Measurements from ENCODE around the gene NTSR1.

NTSR1 gene

DNA sequence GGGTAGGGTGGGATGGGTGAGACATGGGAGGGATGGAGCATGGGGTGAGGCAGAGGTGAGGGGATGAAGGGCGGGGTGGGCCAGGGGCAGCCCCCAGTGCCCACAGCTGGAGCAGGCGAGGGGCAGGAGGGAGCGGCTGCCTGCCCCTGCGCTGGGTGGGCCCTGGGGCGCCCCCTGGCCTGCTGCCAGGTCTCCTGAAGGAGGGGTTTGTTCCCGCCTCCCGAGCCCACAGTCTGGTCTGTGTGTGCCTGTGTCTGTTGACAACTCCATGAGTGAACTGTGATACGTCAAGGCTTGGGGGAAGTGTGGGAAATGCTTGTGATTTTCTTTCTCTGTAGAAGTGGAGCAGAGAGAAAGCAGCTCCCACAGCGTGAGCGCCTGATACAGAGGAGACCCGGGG, 76.8 kb downstream of the NTSR1 start:
- DNase-seq, result no peak
- intact Hi-C loops (cut with DNase I), result loop anchor here (10.0 kb wide), 1 partner anchor 281 kb away; no protein-coding TSS in a partner anchor

DNA sequence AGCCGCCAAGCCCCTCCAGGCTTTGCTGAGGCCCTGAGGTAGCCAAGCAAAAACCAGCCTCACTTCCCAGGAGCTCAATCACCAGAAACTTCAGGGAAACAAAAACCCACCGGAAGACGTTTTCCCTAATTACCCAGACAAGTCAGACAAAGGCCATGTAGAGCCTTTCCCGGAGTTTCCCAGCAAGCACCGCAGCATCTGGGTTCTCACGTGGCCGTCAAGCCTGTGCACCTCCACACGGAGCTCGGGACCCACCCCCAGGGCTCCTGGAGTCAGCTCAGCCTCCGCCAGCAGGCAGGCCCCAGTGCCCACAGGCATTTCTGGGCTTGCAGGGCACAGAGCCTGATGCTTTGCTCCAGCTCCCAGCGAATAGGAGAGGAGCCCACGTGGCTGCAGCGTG, 77.5 kb downstream of the NTSR1 start:
- DNase-seq, result peak in 5 of 42 donors; percentile 35 to 53 (median 42)
- intact Hi-C loops (cut with DNase I), result loop anchor here (10.0 kb wide), 1 partner anchor 281 kb away; no protein-coding TSS in a partner anchor

DNA sequence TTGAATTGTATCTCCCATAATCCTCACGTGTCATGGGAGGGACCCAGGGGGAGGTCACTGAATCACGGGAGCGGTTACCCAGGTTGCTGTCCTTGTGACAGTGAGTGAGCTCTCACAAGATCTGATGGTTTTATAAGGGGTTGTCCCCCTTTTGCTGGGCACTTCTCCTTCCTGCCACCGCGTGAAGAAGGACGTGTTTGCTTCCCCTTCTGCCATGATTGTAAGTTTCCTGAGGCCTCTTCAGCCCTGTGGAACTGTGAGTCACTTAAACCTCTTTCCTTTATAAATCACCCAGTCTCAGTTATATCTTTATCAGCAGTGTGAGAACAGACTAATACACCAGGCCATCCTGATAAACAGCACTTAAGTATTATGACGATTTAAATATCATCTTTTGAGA, 78.7 kb downstream of the NTSR1 start:
- DNase-seq, result no peak
- intact Hi-C loops (cut with DNase I), result loop anchor here (10.0 kb wide), 1 partner anchor 283 kb away; no protein-coding TSS in a partner anchor

DNA sequence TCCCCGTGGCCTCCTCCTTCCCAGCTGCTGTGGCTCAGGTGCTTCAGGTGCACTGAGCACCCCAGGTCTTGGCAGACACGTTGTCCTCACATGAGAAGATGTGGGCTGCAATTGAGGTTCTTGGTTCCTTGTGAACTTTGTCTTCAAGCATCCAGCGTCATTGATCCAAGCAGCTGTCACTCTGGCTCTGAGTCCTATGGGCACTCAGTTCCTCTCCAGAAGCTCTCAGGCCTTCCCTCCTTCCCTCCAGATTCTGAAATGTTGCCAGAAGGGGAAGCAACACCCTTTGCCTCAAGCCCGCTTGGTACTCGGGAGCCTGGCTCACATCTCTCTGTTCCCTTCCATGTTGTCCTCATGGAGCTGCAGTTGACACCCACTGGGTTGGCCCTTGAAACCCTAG, 79.2 kb downstream of the NTSR1 start:
- no peak for DNase-seq
- intact Hi-C loops (cut with DNase I), result loop anchor here (10.0 kb wide), 1 partner anchor 283 kb away; no protein-coding TSS in a partner anchor

DNA sequence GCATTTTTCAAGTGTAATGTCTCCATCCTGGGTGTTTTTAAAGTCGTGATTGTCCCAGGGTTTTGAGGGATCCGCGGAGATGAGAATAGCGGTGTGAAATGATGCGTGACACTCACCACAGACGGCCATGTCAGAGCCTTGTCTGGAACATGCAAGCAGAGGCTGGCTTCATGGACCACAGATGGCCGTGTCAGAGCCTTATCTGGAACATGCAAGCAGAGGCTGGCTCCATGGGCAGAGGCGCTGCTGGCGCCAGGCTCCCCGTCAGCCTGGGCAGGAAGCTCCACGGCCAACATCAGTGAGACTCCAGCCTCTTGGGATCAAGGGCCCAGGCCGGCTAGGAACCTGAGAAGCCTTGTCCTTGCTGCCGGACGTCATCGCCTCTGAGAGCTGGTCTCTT, 80.0 kb downstream of the NTSR1 start:
- DNase-seq, result peak in 1 of 42 donors; percentile 38
- intact Hi-C loops (cut with DNase I), result loop anchor here (10.0 kb wide), 1 partner anchor 284 kb away; no protein-coding TSS in a partner anchor

DNA sequence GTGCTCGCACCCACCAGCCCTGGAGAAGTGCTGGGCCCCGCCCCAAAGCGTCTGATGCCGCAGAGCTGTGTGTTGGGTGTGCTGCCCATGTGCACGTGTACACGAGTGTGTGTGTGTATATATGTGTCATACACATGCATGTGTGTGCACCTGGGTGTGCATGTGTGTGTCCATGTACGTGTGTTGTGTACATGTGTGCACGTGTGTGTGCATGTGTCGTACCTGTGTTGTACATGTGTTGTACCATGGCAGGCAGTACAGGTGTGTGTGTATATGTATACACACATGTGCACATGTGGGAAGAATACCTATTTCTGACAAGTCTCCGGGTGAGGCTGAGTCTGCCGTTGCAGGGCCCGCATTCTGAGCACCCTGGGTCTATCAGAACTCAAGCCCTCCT, 81.4 kb downstream of the NTSR1 start:
- no peak for DNase-seq
- intact Hi-C loops (cut with DNase I), result loop anchor here (5.0 kb wide), 1 partner anchor 123 kb away; no protein-coding TSS in a partner anchor

DNA sequence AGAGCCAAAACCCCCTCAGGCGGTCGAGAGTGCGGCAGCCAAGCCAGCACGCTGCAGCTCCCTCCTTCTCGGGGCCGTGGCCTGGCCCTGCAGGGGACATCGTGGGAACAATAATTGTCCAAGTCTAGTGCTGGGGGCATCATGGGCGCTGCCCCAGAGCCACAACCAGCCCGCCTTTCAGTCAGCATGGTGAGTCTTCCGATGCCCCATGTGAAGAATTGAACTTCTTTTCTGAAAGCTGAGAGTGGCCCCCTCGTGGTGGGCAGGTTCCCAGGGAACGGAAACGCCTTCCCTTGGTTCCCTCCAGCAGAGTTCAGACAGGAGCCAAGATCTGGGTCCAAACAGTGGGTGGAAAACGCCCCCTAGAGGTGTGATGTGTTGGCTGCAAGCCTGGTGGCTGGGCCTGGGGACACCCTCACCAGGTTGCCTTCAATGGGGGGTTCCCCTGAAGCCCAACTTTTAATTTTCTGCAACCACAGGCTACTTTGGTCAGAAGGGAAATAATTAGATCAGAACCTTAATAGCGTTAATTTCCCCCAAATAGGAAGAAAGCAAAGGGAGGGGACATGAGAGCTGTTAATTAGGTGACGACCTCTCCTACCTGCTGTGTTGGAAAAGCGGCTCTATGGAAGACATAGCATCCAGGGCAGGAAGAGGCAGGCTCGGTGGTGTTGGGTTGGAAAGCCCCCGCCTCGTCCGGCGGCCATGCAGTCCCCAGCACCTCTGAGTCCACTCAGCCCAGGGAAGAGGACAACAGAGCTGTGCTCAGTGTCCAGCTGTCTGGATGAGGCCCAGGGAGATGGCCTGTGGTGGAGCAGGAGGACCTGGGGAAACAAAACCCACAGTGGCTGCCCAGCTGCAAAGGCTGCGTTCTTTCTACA, 82.9 kb downstream of the NTSR1 start:
- peak; percentile 85 to 97 (median 92) for DNase-seq
- intact Hi-C loops (cut with DNase I), result loop anchor here (5.0 kb wide), 1 partner anchor 124 kb away; no protein-coding TSS in a partner anchor

DNA sequence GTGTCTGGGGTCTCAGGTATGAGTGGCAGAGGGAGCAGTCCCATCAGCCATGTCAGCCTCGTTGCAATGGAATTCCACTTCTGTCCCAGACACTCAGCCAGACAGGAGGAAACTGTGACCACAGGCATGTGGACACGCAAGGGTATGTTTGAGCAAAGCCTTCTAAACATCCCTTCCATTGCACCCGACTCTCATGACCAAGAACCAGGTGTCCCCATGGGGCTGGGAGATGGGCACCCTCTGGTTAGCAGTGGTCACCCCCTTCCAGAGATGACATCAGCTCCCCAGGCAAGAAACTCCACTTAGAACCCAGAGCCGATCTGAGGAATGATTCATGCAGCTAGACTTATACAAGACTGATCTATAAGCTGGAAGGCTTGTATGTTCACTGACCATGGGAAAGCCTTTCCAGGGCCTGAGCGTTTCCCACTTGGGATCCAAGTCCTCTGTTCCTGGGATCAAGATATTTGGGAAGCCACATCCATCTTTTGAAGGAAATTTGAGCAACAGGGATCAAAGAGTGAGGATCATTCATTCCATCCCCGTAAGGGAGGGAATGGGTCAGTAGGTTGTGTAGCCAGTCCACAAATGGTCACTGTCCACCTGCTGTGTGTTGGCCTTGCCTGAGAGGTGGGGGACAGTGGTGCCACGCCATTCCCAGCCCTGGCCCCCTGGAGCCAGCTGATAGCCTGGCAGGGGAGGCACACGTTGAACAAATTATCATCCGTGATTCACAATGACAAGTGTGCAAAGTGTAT, 83.7 kb downstream of the NTSR1 start:
- no peak for DNase-seq
- intact Hi-C loops (cut with DNase I), result loop anchor here (5.0 kb wide), 1 partner anchor 125 kb away; no protein-coding TSS in a partner anchor

DNA sequence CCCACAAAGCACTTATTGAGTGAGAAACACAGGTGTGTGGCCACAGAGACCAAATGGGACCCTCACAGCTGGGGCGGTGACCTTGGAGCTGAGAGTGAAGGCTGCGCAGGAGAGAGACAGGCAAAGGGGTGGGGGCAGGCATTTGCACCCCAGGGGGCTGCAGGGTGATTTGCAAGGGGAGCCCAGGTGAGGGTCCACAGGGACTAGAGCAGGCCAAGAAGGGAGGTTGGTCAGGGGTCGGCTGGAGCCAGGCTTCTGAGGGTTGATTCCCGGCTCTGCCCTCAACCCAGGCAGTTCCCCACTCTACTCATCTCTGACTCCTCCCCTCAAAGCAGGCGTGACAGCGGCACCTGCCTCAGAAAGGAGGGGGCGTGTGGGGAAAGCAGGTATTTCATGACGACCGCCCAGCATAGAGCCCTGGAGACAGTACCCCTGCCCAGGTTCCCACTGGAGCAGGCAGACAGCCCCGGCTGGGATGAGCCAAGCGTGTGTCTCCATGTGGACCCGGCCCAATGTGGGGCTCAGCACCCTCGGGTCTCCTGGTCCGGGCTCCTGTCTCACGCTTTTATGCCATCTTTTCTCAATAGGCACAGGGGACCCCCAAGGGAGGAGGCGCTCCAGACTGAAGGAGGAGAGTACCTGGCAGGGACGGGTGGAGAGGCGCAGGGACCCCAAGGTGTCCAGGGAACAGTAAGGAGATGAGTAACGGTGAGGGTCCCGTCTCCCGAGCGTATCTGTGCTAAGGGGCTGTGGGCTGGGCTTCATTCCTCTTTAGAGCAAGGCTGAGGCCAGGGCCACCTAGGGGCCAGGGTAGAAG, 84.5 kb downstream of the NTSR1 start:
- peak in 6 of 42 donors; percentile 19 to 57 (median 40) for DNase-seq
- intact Hi-C loops (cut with DNase I), result loop anchor here (5.0 kb wide), 1 partner anchor 126 kb away; no protein-coding TSS in a partner anchor

DNA sequence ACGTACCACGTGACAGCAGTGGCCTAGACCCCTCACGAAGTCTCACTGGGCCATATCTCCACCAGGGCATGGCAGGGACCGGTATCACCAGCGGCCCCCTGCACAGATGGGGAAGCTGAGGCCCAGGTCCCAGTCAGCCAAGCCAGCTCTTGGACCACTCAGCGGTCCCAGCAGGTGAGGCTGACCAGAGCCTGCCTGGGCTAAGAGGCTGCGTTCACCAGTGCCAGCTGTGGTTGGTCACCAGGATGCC, 85.0 kb downstream of the NTSR1 start:
- DNase-seq, result no peak
- intact Hi-C loops (cut with DNase I), result loop anchor here (5.0 kb wide), 1 partner anchor 126 kb away; no protein-coding TSS in a partner anchor

DNA sequence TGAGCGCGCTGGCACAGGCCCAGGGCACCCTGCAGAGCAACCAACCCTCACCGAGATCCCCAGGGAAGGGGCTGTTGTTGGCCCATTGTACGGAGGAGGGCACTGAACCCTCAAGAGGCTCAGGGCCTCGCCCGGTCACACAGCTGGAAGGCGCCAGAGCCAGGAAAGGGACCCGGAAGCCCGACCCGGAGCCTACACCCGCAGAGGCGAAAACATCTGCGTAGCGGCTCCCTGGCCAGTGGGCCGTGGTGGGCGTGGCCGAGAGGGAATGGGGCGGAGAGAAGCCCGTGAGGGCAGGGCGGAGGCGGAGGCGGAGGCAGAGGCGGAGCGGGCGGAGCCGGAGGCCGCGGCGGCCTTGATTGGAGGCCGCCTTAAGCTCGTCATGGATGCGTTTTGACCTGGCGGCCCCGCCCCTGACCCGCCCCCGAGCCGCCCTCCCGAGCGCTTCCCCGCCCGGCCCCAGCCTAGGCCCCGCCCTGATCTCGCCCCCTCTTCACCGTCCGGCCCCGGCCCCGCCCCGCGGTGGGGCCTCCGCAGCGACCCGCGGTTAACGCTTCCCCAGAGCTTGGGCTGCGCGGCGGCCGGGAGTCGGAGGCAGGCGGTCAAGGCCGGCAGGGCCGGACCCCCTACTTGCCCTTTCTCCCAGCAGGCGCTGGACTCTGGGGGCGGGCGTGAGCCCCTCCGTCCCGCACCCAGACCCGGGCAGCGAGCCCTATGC, 85.5 kb downstream of the NTSR1 start:
- peak; percentile 89 to 99 (median 97) for DNase-seq
- intact Hi-C loops (cut with DNase I), result loop anchor here (5.0 kb wide), 1 partner anchor 127 kb away; no protein-coding TSS in a partner anchor

DNA sequence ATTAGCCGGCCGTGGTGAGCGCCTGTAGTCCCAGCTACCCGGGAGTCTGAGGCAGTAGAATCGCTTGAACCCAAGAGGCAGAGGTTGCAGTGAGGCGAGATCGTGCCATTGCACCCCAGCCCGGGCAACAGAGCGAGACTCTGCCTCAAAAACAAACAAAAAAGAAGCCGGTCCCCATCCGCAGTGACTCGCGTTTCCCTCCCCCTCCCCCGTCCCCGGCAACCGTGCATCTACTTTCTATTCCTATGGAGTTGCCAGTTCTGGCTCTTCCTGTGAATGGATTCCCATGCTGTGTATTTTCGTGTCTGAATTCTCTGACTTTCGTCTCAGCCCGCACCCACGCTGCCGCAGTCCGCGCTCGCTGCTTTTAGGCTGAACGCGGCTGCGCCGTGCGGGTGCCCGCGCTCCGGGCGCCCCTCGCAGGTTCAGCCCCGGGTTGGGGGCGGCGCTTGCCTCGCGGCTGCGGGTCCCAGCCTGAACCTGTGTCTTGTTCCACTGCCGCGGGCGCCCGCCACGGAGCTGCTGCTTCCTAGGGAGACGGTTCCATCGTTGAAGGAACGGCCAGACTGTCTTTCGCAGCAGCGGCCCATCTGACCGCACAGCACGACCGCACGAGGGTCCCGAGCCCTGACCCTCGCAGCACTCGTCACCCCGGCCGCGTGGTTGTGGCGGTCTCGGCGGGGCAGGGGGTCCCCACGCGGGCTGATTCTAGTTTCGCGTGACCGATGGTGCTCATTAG, 86.6 kb downstream of the NTSR1 start:
- peak in 40 of 42 donors; percentile 22 to 84 (median 69) for DNase-seq
- intact Hi-C loops (cut with DNase I), result no loop called here

DNA sequence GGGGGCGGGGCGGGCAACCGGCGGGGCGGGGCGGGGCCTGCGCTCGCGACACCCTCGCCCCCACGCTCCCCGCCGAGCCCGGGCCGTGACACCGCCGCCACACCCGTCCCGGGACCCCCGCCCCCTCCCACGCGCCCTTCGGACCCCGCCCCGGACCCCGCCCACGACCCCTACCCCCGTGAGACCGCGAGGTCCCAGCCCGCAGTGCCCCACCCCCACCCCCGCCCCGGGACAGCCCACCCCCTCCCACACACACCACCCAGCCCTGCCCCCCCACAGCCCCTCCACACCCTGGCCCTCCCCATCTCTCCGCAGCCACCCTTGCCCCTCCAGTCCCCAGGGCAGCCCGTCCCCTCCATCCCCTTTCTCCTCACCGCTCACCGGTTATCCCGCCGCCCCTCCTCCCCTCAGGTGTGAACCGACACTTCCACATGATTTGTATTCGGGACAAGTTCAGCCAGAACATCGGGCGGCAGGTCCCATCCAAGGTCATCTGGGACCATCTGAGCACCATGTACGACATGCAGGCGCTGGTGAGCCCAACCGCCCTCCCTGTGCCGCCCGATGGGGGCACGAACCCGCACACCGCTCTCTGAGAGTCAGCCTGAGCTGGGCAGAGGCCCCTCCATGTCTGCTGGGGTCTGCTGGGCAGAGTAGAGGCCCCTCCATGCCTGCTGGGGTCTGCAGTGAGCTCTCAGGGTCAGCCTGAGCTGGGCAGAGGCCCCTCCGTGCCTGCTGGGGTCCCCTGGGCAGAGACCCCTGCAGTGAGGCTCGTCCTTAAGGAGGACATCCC, 88.3 kb downstream of the NTSR1 start:
- DNase-seq, result no peak
- intact Hi-C loops (cut with DNase I), result no loop called here

DNA sequence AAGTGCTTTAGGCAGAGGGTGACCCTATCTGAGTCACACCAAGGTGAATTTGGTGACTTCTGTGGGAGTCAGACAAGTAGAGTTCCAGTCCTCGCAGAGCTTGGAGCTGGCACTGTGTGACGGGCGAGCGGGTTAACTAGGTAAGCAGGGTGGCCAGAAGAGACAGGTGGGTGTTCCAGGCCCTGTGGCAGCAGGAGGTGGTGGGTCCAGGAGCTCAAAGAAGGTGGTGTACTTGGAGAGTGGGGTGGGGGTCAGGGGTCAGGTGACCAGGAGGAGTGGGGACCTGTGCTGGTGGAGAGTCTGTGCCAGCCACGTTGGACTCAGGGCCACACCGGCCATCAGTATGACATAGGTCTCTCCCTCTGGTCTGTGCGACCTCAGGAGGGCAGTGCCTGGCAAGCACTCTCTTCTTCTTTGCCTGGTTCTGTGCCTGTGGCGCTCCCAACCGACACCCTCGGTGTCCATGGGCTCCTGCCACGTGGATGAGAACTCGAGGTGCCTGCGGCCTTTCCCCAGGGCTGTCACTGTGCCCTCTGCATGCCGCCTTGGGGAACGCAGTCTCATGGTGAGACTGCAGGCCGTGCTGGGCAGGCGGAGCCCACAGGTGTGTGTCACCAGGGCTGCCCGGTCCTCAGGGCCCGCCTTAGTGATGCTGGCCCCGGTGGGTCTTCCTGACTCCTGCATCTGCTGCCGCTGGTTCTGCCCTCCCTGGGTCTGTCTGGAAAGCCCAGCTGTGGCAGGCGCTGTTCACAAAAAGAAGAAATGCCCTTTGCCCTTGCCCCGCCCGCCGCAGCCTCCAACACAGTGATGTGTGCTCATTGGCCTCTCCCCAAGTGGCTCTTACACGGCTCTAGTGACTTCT, 89.3 kb downstream of the NTSR1 start:
- intact Hi-C loops (cut with DNase I), result no loop called here

DNA sequence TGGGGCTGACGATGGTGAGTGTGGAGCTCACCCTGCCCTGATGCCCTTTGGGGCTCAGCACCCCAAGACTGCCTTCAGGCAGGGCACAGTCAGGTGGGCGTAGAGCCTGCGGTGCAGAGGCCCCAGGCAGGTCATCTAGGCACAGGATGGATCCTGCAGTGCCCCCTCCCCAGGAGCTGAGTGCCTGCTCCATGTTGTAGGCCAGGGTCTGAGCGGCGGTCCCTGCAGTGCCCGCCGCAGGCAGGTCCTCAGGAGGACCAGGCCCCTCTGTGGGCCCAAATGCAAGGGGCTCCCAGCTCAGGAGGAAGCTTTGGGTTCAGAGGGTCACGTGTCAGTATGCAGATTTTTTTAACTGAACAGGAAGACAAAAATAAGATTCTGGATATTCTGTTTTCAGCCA, 90.4 kb downstream of the NTSR1 start:
- DNase-seq, result no peak
- intact Hi-C loops (cut with DNase I), result no loop called here

More for the DNA sequence above, 89.3 kb downstream of the NTSR1 start:
- no peak for DNase-seq

DNA sequence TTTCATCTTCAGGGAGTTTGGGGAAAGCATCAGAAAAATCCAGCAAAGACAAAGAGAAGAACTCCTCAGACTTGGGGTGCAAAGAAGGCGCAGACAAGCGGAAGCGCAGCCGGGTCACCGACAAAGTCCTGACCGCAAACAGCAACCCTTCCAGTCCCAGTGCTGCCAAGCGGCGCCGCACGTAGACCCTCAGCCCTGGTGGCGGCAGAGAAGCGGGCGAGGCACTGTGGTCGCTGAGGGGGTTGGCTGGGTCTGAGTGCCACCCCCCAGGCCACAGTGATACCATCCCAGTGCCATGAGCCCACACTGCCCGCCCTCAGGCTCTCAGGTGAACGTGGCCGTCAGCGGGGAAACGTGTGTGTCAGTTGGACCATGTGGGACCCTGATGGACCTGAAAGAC, 90.8 kb downstream of the NTSR1 start:
- DNase-seq, result no peak
- intact Hi-C loops (cut with DNase I), result no loop called here
